HG03066 (cell line): ENCODE measurements around the gene GLIS1.

Experiments used
- ATAC-seq: cut with Tn5 transposase; IDR thresholded peaks from one replicate; pipeline ENCODE4 v1.9.1; 2021; ENCODE audit warnings: low read depth; ENCODE audit not compliant: unreplicated experiment

The GLIS1 gene

GRCh38 chr1:53502641-53503432 is 236.1 kb downstream of the GLIS1 start:
- no peak for ATAC-seq

GRCh38 chr1:53501065-53502005 is 237.6 kb downstream of the GLIS1 start:
- ATAC-seq: no peak

DNA sequence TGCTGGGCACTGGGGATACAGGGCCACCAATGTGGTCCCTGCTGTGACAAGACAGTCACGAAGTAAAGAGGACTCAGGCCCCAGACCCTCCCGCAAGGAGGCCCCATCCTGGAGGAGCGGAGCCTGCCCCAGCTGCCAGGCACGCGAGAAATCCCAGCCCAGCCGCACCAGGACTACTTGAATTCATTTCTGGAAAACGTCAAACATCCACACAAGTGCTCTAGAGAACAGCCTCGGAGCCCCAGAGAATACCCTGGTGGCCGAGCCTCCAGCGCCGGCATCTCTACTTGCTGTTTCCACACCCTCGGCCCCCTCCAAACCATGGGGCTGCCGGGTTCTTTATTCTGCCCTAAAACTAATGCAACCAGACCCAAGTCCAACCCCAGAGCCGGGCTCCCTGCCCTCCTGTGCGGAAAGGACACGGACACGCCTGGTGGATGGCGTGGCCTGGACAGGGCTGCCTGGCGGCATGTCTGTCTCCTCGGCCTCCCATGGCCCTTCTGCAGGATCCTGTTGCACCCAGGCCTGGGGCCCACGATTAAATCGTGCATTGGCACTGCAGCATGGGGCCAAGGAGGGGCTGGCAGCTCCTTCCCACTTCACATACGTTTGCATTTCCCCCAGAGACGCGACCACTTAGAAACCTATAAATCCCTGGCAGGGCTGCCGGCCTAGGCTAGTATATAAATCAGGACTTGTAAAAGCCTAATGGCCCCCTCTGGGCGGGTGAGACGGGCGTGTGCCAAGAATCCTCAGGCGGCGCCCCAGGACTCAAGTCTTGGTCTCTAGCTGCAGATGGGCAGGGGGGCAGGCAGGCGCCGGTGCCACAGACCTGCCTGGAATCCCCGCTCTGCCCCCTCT is 238.5 kb downstream of the GLIS1 start:
- ATAC-seq: no peak

DNA sequence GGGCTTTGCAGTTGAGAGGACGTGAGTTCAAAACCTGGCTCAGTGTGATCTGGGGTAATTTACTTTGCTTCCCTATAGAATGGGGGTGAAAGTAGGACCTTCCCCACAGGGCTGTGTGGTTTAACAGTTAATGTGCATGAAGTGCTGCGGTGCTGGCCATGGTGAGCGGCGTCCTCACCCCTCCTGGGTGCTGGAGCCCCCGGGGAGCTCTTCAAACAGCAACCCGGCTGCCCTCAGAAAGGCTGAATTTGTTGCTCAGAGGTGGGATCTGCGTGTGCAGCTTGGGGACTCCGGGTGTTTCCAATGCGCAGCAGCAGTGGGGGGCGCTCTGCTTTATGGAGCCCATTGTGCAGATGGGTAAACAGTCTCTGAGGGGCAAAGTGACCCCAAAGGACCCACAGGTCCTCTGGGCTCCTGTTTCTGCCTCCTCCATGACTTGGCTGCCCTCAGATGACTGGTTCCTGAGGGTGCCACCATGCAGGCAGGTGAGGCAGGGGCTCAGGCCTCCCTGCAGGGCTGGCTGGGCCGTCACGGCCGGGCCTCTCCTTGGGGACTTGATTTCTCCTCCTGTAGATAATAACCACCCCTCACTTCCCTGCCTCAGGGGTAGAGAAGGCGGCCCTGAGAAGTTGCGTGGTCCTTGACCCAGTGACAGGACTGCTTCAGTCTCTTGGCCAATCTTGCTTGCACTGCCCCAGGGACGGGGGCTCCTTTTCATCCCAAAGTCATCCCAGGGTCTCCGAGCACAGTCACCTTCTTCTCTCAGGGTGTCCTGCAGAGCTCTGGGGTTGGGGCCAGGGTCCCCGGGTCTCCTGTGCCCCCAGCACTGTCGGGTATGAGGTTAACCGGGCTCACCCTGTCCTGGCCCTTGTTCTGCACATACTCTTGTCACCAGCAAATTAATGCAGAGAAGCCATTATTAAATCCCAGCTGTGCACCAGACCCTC is 239.4 kb downstream of the GLIS1 start:
- no peak for ATAC-seq

- no peak for ATAC-seq
These were observed 240.3 kb downstream of the GLIS1 start for GRCh38 chr1:53498555-53499131.

- no peak for ATAC-seq
These were observed 243.2 kb downstream of the GLIS1 start for GRCh38 chr1:53495633-53496345.

- ATAC-seq: no peak
These were observed 248.6 kb downstream of the GLIS1 start for GRCh38 chr1:53490351-53490750.

DNA sequence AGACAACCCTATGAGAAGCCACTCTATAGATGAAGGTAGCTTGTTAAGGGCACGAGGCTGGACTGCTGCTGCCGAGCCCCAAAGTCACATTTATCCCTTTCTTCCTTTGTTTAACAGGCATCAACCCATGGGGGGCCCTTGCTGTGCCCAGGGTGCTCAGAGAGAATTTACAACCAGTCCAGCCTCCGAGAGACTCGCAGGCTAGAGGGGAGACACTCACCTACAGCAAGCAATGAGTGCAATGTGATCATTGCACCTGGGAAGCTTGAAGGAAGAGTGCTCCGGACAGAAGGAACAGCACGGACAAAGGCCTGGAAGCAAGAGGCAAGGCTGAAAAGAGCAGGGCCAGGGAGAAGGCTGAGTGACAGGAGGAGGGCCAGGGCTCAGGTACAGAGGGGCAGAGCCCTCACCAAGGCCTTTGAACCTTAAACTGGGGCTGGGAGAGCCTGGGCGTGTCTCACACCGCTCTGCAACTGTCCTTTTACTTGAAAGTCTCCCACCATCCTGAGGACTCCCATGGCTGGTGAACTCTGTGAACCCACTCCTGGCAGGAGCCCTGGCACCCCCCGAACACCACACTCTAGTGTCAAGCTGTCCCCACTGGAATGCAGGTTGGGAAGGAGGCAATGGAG is 252.5 kb downstream of the GLIS1 start:
- ATAC-seq: no peak

DNA sequence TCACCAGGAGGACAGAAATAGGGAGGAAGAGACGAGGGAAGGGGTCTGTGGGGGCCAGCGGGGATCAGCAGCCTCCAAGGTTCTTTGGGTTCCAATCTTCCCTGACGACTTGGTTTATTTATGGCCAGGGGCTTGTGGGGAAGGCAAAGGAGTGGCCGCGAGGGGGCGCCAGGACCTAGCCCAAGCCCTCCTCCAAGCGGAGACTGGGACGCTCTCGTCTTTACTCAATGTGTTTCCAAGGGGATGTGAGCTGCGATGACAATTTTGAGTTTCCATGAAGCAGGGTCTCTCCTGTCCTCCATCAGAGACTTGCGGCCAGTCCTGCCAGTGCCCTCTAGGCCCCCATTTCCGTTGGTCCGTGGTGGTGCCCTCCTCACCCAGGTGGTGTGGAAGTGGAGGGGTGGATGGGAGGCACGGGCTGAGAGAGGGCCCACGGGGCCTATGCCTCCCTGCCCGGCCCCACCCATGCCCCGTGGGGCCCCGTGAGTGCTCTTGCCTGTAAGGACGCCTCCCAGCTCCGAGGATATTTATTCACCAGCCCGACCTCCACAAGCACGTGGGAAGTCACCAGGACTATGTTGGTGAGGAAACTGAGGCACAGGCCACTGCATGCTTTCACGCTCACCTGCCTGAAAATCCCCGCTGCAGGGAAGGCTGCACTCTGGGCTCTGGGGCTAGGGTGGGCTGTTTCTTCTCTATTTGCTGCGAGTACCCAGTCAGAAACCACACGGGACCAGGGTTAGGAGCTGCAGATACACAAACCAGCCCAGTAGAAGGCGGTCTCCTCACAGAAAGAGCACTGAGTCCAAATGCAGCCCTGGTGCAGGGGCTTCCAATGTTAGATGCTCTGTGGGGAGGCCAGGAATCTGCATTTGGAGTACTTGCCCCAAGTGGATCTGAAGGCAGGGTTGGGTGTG is 253.2 kb downstream of the GLIS1 start:
- no peak for ATAC-seq

GRCh38 chr1:53484705-53485477 is 254.1 kb downstream of the GLIS1 start:
- no peak for ATAC-seq

DNA sequence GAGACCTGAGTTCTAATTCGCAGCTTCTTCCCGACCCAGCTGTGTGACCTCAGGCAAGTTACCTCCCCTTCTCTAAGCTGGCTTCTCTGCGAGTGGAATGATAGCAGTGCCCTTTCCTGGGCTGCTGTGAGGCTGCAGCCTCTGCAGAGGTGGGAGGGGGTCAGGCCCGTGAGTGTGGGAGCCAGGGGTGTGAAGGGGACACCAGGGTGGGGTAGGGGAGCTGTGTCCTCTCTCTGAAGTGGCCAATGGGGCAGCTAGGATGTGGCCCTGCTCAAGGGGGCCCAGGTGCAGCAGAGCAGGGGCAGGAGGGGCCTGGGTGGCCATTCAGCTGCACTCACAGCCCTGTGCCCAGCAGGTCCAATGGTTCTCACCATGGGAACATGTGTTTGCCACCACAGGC is 255.3 kb downstream of the GLIS1 start:
- ATAC-seq: no peak

- no peak for ATAC-seq
These were observed 255.8 kb downstream of the GLIS1 start for GRCh38 chr1:53483170-53483569.

- no peak for ATAC-seq
These were observed 256.4 kb downstream of the GLIS1 start for GRCh38 chr1:53482441-53483153.

DNA sequence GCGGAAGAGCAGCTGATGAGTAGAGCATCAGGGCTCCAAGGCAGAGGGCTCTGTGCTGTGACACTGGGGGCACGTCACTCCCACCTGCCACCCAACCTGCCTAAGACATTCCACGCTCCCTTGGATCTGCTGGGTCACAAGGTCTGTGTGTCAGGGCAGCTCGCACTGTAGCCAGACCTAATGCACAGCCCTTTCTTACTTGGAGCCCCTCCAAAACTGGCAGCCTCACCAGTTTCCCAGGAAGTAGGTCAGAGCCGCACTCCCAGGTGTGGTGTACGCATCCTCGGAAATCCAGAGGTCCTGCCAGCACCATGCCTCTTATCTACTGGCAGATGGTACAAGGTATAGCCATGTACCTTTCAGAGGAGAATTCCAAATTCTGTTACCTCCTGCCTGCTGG is 257.5 kb downstream of the GLIS1 start:
- no peak for ATAC-seq

DNA sequence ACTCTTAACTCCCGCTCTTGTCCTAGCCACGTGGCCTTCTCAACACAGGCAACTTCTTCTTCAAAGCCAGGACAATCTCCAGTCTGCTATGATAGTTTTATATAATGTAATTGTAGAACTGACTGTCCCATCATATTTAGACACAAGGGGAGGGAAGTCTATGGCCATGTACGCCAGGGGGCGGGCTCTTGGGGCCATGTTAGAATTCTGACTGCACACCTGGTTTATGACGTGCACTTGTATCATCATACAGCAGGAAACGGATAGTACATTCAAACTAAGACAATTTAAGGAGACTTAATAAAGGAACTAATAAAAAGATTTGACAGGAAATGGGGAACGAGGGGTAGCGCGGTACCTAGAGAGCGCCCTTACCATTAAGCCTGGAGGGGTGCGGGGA is 258.3 kb downstream of the GLIS1 start:
- no peak for ATAC-seq

GRCh38 chr1:53478502-53478818 is 260.5 kb downstream of the GLIS1 start:
- ATAC-seq: no peak
